IMR-90 (cell line): ENCODE measurements around the gene ACSM3. TPM values are rescaled to one million over a fixed set of nuclear protein-coding genes. Genes with fewer than 3 reads are reported as not detected.
"Not testable (repeated sequence)": the region's sequence is repeated elsewhere in the genome, so short reads cannot be mapped to it uniquely, and the experiment has no call there.

Experiments used
- ATAC-seq: fragments of 200-7000 bp; cut with Tn5 transposase; 2 replicates; pipeline ENCODE4 v1.9.1; 2020; ENCODE audit warnings: low read depth, mild to moderate bottlenecking, moderate library complexity
- BruUV-seq: library from RNA; stranded (reverse); fragments of 400-500 nt; replicated peaks from 2 replicates; lab custom pipeline; 2021; lab: Mats Ljungman, UMichigan
- CTCF ChIA-PET: fragments of 300-600 bp; formaldehyde crosslinking; extraction: SDS; loops from one replicate; lab custom pipeline; 2021; ENCODE audit warnings: antibody characterized with exemption; lab: Yijun Ruan, JAX
- POLR2A ChIA-PET: fragments of 300-600 bp; sonication (Branson Sonifier 250); formaldehyde crosslinking; loops from one replicate; lab custom pipeline; 2022; ENCODE audit warnings: antibody characterized with exemption; ENCODE audit not compliant: unreplicated experiment; lab: Charles Lee
- DNase-seq: peaks from one replicate; pipeline ENCODE4 v3.0.0; 2013
- H2AFZ ChIP-seq: replicated peaks from 2 replicates; pipeline ENCODE3; 2013; ENCODE audit warnings: low read length, mild to moderate bottlenecking; ENCODE audit not compliant: poor library complexity
- H2AK5ac ChIP-seq: 2 replicates; pipeline ENCODE4 v1.6.1; 2013; ENCODE audit warnings: low read depth, low read length, inconsistent platforms
- H2AK9ac ChIP-seq: replicated peaks from 2 replicates; pipeline ENCODE3; 2013; ENCODE audit warnings: mild to moderate bottlenecking, low read depth, low read length, moderate library complexity; ENCODE audit not compliant: poor library complexity
- H2BK120ac ChIP-seq: 2 replicates; pipeline ENCODE4 v1.6.1; 2013; ENCODE audit warnings: low read depth, low read length, inconsistent platforms
- H2BK15ac ChIP-seq: 3 replicates; pipeline ENCODE4 v1.6.1; 2013; ENCODE audit warnings: low read depth, low read length, inconsistent platforms
- H2BK20ac ChIP-seq: 2 replicates; pipeline ENCODE4 v1.6.1; 2013; ENCODE audit warnings: low read depth, mild to moderate bottlenecking, inconsistent platforms, low read length, moderate library complexity
- H2BK5ac ChIP-seq: 2 replicates; pipeline ENCODE4 v1.6.1; 2013; ENCODE audit warnings: mild to moderate bottlenecking, low read depth, low read length, inconsistent platforms; ENCODE audit not compliant: poor library complexity, severe bottlenecking
- H3K14ac ChIP-seq: replicated peaks from 2 replicates; pipeline ENCODE4 v1.6.1; 2013; ENCODE audit warnings: low read depth, low read length, inconsistent platforms
- H3K18ac ChIP-seq: 2 replicates; pipeline ENCODE4 v1.6.1; 2013; ENCODE audit warnings: low read depth, low read length, control low read depth
- H3K23ac ChIP-seq: 2 replicates; pipeline ENCODE4 v1.6.1; 2013; ENCODE audit warnings: low read depth, low read length, inconsistent platforms
- H3K27ac ChIP-seq: 2 replicates; pipeline ENCODE4 v1.5.1; 2013; ENCODE audit warnings: mild to moderate bottlenecking, control low read depth, low read length; ENCODE audit not compliant: insufficient read depth
- H3K27me3 ChIP-seq: 2 replicates; pipeline ENCODE4 v1.6.1; 2013; ENCODE audit warnings: low read length; ENCODE audit not compliant: control insufficient read depth, insufficient read depth
- H3K36me3 ChIP-seq: 2 replicates; pipeline ENCODE4 v1.6.1; 2013; ENCODE audit warnings: low read length, mixed read lengths; ENCODE audit not compliant: control insufficient read depth, insufficient read depth
- H3K4ac ChIP-seq: 2 replicates; pipeline ENCODE4 v1.6.1; 2013; ENCODE audit warnings: low read depth, low read length, inconsistent platforms
- H3K4me1 ChIP-seq: 2 replicates; pipeline ENCODE4 v1.6.1; 2013; ENCODE audit warnings: low read length, mixed read lengths; ENCODE audit not compliant: control insufficient read depth, insufficient read depth
- H3K4me2 ChIP-seq: 2 replicates; pipeline ENCODE4 v1.6.1; 2013; ENCODE audit warnings: low read depth, mild to moderate bottlenecking, control low read depth, low read length, moderate library complexity
- H3K4me3 ChIP-seq: 2 replicates; pipeline ENCODE4 v1.5.1; 2013; ENCODE audit warnings: low read depth, mild to moderate bottlenecking, control low read depth, low read length, moderate library complexity; ENCODE audit not compliant: insufficient read depth
- H3K56ac ChIP-seq: 2 replicates; pipeline ENCODE4 v1.6.1; 2013; ENCODE audit warnings: low read length, inconsistent platforms; ENCODE audit not compliant: insufficient read depth; ENCODE audit errors: extremely low read depth
- H3K79me1 ChIP-seq, 2 experiments: 2 replicates each; pipeline ENCODE4 v1.6.1; 2013; ENCODE audit warnings: low read length in 2 of 2, inconsistent platforms in 1 of 2, low read depth in 1 of 2
- H3K9ac ChIP-seq: 2 replicates; pipeline ENCODE4 v1.6.1; 2013; ENCODE audit warnings: low read depth, low read length, control low read depth
- H3K9me1 ChIP-seq: 2 replicates; pipeline ENCODE4 v1.6.1; 2013; ENCODE audit warnings: low read length, inconsistent platforms; ENCODE audit not compliant: insufficient read depth
- H3K9me3 ChIP-seq: 2 replicates; pipeline ENCODE4 v1.6.1; 2013; ENCODE audit warnings: low read length; ENCODE audit not compliant: control insufficient read depth, insufficient read depth
- H4K20me1 ChIP-seq: 2 replicates; pipeline ENCODE4 v1.6.1; 2013; ENCODE audit warnings: low read length, inconsistent platforms; ENCODE audit not compliant: insufficient read depth
- H4K5ac ChIP-seq: 2 replicates; pipeline ENCODE4 v1.6.1; 2013; ENCODE audit warnings: mild to moderate bottlenecking, low read depth, low read length, control low read depth
- H4K8ac ChIP-seq, 2 experiments: 2 replicates each; pipeline ENCODE4 v1.6.1; 2013; ENCODE audit warnings: low read depth in 2 of 2, low read length in 2 of 2, control low read depth in 1 of 2, inconsistent platforms in 1 of 2
- H4K91ac ChIP-seq: 2 replicates; pipeline ENCODE4 v1.6.1; 2013; ENCODE audit warnings: low read depth, low read length, inconsistent platforms; ENCODE audit not compliant: insufficient read depth
- dilution Hi-C: fragments of 300-500 bp; cut with HindIII; formaldehyde crosslinking; loops from one replicate; pipeline ENCODE4 v1.14.3; 2018; ENCODE audit warnings: low sequenced_read_pairs; ENCODE audit not compliant: unreplicated experiment
- in situ Hi-C: fragments of 300-500 bp; cut with MboI; formaldehyde crosslinking; loops from 3 replicates; pipeline ENCODE4 v1.14.3; 2019; ENCODE audit warnings: low sequenced_read_pairs, inconsistent platforms, mixed read lengths
- intact Hi-C: fragments of 100-400 bp; cut with micrococcal nuclease; formaldehyde crosslinking; loops from 2 replicates; pipeline ENCODE4 v1.10.0; 2022
- polyA plus RNA-seq, 3 experiments: library from polyadenylated mRNA; depleted of rRNA; stranded (reverse); fragments of >200 nt; gene quantifications; 2 replicates each; pipeline ENCODE4 v1.2.3, GENCODE V29; 2012; ENCODE audit warnings: low replicate concordance in 1 of 3
- total RNA-seq: library from RNA; depleted of rRNA; stranded (reverse); fragments of >200 nt; gene quantifications from 2 replicates; pipeline ENCODE4 v1.2.3, GENCODE V29; 2012

Gene ACSM3
- total and polyA plus RNA-seq, 2 of the 4 experiments (the other 2 are of a cell fraction): 0.50 to 0.54 TPM

DNA sequence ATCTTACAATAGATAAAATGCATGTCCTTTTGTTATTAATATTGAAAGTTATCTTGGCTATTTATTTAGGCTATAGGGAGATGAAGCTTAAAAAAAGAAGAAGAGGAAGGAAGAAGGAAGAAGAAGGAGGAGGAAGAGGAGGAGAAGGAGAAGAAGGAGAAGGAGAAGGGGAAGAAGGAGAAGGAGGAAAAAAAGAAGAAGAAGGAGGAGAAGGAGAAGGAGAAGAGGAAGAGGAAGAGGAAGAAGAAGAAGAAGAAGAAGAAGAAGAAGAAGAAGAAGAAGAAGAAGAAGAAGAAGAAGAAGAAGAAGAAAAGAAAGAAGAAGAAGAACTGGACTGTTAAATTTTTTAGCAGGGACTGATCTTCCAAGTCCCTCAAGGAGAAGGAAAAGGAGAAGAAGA is 46.1 kb upstream of the ACSM3 start:
- H2AFZ ChIP-seq, H4K20me1 ChIP-seq, dilution Hi-C loops, H4K8ac ChIP-seq, intact Hi-C loops, H3K23ac ChIP-seq, ATAC-seq, H3K9me1 ChIP-seq, in situ Hi-C loops, H2BK5ac ChIP-seq, CTCF ChIA-PET, H3K56ac ChIP-seq, DNase-seq, H3K79me1 ChIP-seq, H3K4ac ChIP-seq, H2AK5ac ChIP-seq, H3K4me3 ChIP-seq, H3K36me3 ChIP-seq, H2BK120ac ChIP-seq, BruUV-seq, H2AK9ac ChIP-seq, H4K5ac ChIP-seq, H4K91ac ChIP-seq, H2BK15ac ChIP-seq, H3K9ac ChIP-seq, H3K27ac ChIP-seq, H3K9me3 ChIP-seq, H3K27me3 ChIP-seq, H3K14ac ChIP-seq, H3K4me1 ChIP-seq, H3K18ac ChIP-seq, POLR2A ChIA-PET, H2BK20ac ChIP-seq, H3K4me2 ChIP-seq: not testable (repeated sequence)
